ENCODE measurements around the gene TAF3.

TAF3 gene

DNA sequence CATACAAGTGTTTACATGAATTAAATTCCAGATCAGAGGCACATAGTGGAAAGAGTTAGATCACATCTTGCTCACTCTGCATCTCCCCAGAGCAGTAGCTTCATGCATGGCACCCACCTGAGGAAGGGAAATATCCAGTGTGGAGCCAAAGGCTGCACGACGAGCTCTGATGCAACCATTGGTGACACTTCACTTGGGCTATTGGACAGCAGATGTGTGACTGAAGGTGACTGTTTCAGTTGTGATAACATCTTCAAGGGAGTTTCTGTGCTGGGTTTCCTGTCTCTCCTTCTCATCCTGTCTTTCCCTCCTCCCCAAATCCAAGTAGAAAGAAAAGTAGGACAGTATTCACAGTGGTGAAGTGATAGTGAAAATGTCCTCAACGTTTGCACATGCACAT is 115.0 kb downstream of the TAF3 start:
- no peak for DNase-seq (ENCODE audit: low spot score)

DNA sequence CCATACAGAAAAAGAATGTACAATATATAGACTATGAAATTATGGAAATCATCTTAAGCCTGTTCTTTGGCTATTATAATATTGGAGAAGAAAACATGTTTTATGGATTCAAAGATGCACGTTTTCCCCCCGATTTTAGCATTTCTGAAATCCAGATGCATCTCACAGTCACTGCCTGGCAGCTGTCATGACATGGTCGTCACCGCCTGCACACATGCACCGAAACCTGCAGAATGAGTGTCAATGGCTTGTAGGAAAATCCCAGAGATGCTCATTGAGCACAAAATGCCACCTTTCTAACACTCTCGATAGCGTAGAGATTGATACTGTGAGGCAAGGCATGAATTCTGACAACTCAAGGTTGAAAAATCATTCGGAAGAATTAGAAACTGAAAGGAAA is 115.5 kb downstream of the TAF3 start:
- no peak for DNase-seq (ENCODE audit: low spot score)

DNA sequence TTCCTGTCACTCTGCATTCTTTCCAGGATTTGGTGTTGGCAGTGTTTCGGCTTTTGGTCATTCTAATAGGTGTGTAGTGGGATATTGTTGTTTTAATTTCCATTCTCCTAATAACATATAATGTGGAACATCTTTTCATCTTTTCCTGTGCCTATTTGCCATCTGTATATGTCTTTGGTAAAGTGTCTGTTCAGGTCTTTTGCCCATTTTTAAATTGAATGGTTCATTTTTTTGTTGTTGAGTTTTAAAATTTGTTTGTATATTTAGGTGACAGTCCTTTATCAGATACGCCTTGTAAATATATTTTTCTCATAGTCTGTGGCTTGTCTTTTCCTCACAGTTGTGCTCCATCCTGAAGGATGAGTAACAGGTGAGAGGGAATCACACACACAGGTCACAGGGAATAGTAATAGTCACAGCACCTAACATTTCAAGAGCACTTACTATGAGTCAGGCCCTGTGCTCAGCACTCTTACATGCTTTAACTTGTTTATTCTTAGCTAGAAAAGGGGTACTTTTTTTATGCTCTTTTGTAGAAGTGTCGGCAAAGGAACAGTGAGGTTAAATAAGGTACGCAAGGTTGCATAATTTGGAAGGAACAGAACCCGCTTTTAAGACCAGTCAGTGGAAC is 119.1 kb downstream of the TAF3 start:
- DNase-seq (ENCODE audit: low spot score): no peak

DNA sequence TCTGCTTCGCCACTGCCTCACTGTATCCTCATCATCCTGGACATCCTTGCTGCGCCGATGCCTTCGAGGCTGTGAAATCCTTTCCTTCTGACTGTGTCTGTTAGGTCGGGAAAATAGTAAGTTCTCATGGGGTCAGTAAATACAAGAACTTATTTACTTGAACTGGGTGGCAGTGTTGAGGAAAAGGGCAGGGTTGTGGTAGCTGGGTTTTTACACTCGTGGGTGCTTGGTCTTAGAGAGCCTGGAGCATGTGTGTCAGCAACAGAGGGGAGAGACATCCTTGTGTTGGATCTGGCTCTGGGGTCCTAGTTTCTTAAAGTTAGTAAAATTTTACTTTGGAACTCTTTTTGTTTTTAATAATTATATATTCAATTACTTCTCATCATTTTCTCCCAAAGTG is 123.3 kb downstream of the TAF3 start:
- DNase-seq (ENCODE audit: low spot score): no peak

DNA sequence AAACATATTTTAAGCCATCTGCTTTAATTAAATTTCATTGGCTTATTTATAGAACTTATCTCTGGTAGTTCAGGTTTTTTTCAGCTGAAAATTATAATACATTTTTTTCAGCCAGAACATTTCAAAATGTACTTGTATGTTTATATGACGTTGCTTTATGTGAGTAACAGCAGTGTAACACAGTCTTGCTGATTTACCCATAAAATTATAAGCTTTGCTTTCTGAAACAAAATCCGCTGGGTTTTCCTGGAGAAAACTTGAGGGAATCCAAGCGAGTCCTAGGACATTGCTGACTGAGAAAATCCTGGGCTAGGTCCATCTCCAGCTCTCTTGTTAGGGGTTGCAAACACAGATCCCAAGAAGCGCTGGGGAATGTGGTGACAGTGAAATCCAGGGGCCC is 124.0 kb downstream of the TAF3 start:
- DNase-seq (ENCODE audit: low spot score): no peak

GRCh38 chr10:7942859-7943258 is 124.6 kb downstream of the TAF3 start:
- no peak for DNase-seq (ENCODE audit: low spot score)

GRCh38 chr10:7944215-7944480 is 125.8 kb downstream of the TAF3 start:
- no peak for DNase-seq (ENCODE audit: low spot score)

GRCh38 chr10:7944537-7944936 is 126.2 kb downstream of the TAF3 start:
- DNase-seq (ENCODE audit: low spot score): no peak

DNA sequence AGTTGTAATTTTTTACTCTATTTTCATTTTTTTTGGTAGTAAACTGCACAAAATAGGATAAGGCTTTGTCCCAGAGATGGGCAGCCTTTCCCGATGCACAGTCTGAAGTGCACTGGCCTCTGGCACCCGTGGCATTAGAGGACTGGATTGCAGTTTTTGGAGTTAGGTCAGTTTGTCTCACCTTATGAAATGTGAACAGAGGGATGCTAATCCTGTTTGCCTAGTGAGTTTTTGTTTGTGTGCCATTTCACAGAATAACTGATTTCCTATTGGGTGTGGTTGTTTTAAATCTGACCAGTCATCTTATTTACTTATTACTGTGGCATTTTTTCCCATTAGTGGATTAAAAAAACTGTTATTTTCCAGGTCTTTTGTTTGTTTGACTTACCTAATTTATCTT is 126.7 kb downstream of the TAF3 start:
- no peak for DNase-seq (ENCODE audit: low spot score)

- DNase-seq (ENCODE audit: low spot score): no peak
These were observed 127.3 kb downstream of the TAF3 start for GRCh38 chr10:7945469-7946187.

GRCh38 chr10:7948371-7949000 is 130.2 kb downstream of the TAF3 start:
- no peak for DNase-seq (ENCODE audit: low spot score)

GRCh38 chr10:7950981-7951847 is 132.9 kb downstream of the TAF3 start:
- no peak for DNase-seq (ENCODE audit: low spot score)

GRCh38 chr10:7952266-7952665 is 134.0 kb downstream of the TAF3 start:
- DNase-seq (ENCODE audit: low spot score): no peak

GRCh38 chr10:7953447-7953846 is 135.1 kb downstream of the TAF3 start:
- DNase-seq (ENCODE audit: low spot score): no peak

DNA sequence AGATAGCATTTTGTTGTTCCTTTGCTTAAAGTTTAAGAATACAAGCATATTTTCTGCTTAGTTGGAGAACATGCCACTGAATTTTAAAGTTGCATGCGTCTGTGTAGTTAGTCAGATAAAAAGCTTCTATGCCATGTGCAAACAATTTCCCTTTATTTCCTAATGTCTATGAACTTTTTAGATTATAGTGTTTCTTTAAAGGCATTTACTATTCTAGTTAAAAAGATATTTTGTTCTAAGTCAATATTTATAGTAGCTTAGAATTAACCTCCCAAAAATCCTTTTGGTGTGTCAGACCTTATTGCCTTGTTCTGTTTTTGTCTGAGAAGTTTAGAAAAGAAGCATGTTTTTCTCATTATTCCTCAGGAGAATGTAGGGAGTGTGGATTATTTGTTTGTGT is 137.1 kb downstream of the TAF3 start:
- DNase-seq (ENCODE audit: low spot score): no peak

- DNase-seq (ENCODE audit: low spot score): no peak
These were observed 138.2 kb downstream of the TAF3 start for GRCh38 chr10:7956508-7956907.

GRCh38 chr10:7957591-7957990 is 139.3 kb downstream of the TAF3 start:
- DNase-seq (ENCODE audit: low spot score): no peak

DNA sequence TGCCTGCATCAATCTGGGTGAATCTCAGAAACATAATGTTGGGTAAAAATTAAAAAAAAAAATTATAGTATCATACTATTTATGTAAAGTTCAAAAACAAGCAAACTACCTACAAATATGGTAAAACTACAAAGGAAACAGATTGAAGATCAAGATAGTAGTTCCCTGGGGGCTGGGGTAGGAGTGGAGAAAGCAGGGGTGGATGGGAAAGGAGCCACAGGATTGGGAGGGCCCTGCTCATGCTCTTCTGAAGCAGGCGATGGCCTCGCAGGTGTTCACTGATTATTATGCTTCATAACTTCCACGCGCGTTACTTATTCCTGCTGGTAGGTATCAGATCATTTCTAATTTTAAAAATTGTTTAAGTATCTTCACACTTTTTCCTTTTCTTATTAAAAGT is 140.1 kb downstream of the TAF3 start:
- no peak for DNase-seq (ENCODE audit: low spot score)

- no peak for DNase-seq (ENCODE audit: low spot score)
These were observed 141.8 kb downstream of the TAF3 start for GRCh38 chr10:7960108-7960507.

DNA sequence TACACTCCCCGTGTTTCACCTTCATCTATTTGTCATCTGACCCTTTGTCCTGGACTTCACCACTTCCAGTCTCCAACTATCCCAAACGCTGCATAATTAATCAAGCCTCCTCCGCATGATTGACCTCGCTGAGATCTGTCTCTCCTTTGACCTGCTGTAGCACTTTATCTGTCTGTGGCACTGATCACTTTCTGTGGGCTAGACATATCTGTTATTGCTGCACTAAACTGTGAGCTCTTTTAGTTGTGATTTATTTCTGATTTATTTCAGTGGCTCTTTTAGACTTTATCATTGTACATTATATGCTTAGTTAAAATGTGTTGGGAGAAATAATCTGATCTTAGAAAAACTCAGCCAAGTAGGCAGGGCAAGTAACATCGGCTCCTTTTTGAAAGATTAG is 144.3 kb downstream of the TAF3 start:
- no peak for DNase-seq (ENCODE audit: low spot score)

DNA sequence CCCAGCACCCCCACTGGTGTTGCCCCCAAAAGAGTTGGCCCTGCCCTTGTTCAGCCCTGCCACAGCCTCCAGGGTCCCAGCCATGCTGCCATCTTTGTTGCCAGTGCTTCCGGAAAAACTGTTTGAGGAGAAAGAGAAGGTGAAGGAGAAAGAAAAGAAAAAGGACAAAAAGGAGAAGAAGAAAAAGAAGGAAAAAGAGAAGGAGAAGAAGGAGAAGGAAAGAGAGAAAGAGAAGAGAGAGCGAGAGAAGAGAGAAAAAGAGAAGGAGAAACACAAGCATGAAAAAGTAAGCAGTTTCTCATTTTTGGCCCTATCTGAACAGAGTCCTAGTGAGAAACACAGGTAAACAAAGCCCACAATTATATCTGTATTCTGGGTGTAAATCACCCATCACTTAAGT is 147.2 kb downstream of the TAF3 start:
- no peak for DNase-seq (ENCODE audit: low spot score)

GRCh38 chr10:7967035-7967434 is 148.7 kb downstream of the TAF3 start:
- DNase-seq (ENCODE audit: low spot score): no peak
